Esophagus squamous epithelium (tissue), 5 donors: ENCODE measurements around the gene SPATA12. TPM values are rescaled to one million over a fixed set of nuclear protein-coding genes. Genes with fewer than 3 reads are reported as not detected.

Experiments
- DNase-seq: peaks from one replicate; lab custom pipeline; 2025; lab: John Stamatoyannopoulos, UW
- H3K27ac ChIP-seq, 4 donors: fragments of 200-600 bp; sonication (generic); one replicate each; pipeline ENCODE4 v1.5.1; 2016 to 2019; ENCODE audit warnings: mild to moderate bottlenecking in 1 of 4
- H3K27me3 ChIP-seq, 4 donors: fragments of 200-600 bp; sonication (generic); 1 replicate in 3 of 4; 2 replicates in 1 of 4; pipeline versions ENCODE4 v1.5.1 to v1.6.0; 2017 to 2021; ENCODE audit warnings: antibody characterized with exemption in 1 of 4
- H3K36me3 ChIP-seq, 3 donors: fragments of 200-600 bp; sonication (generic); one replicate each; pipeline ENCODE4 v1.5.1; 2016 to 2019
- H3K4me1 ChIP-seq, 3 donors: fragments of 200-600 bp; sonication (generic); one replicate each; pipeline ENCODE4 v1.5.1; 2017 to 2019
- H3K4me3 ChIP-seq, 4 donors: fragments of 200-600 bp; sonication (generic); 1 replicate in 3 of 4; 2 replicates in 1 of 4; pipeline ENCODE4 v1.5.1; 2016 to 2019; ENCODE audit warnings: mild to moderate bottlenecking in 2 of 4, moderate library complexity in 1 of 4
- H3K9me3 ChIP-seq, 3 donors: fragments of 200-600 bp; sonication (generic); one replicate each; pipeline ENCODE4 v1.5.1; 2016 to 2019
- CTCF ChIP-seq, 6 experiments: fragments of 450-650 bp in 4 of 6; fragments of 200-600 bp in 2 of 6; sonication (generic) in 2 of 6; IDR thresholded peaks; one replicate each; pipeline ENCODE4 v1.5.1; 2016 to 2019; ENCODE audit warnings: antibody characterized with exemption in 6 of 6, mild to moderate bottlenecking in 4 of 6, moderate library complexity in 4 of 6
- POLR2A ChIP-seq, 4 donors: fragments of 450-650 bp; IDR thresholded peaks; one replicate each; pipeline ENCODE4 v1.6.1; 2017; ENCODE audit warnings: antibody characterized with exemption in 4 of 4, mild to moderate bottlenecking in 4 of 4, moderate library complexity in 3 of 4
- WGBS, 2 donors: methylation state at CpG; one replicate each; pipeline ENCODE4 v1.1.5; 2018; 5-methylcytosine and 5-hydroxymethylcytosine counted together
- intact Hi-C: fragments of 100-400 bp; cut with DNase I; formaldehyde crosslinking; loops from one replicate; pipeline ENCODE4 v1.15.0; 2022
- total RNA-seq, 4 donors: library from RNA; depleted of rRNA; stranded (reverse); fragments of >200 nt; gene quantifications; one replicate each; pipeline ENCODE4 v1.1.0, GENCODE V29; 2016
- donor health status: DM: yes; HTN: yes; CAD: no.

SPATA12 gene
- total RNA-seq, 4 donors from 2014 or later, result 0.09 TPM; not detected in 3

GRCh38 chr3:57017459-57017845, 43.0 kb upstream of the SPATA12 start:
- intact Hi-C loops, result no loop called here
- Histone ChIP-seq H3K4me3 (no peak overlapping the region), H3K9me3 (no peaks in the 10 kb centered on the region), H3K36me3 (peaks cover 0 to 22% (median 0%) of the 10 kb centered on the region in 3 donors), H3K27ac (peak overlapping the region in 1 of 4 donors; percentile 28), H3K27me3 (no peaks in the 10 kb centered on the region), H3K4me1 (peaks cover 0 to 23% (median 7%) of the 10 kb centered on the region in 3 donors)
- DNase-seq, result no peak
- WGBS, 2 donors, result 46 to 63% methylated on average over 7 to 8 of the region's 8 CpGs
- TF ChIP-seq CTCF (IDR thresholded peaks at IDR 0.05) (no peak), POLR2A (IDR thresholded peaks at IDR 0.05) (no peak)

- Histone ChIP-seq H3K27me3 (no peaks in the 10 kb centered on the region), H3K27ac (no peak overlapping the region), H3K36me3 (peaks cover 0 to 14% (median 0%) of the 10 kb centered on the region in 3 donors), H3K4me1 (peaks cover 0 to 23% (median 7%) of the 10 kb centered on the region in 3 donors), H3K9me3 (no peaks in the 10 kb centered on the region), H3K4me3 (no peak overlapping the region)
- intact Hi-C loops, result no loop called here
- no peak for DNase-seq
- no peak for TF ChIP-seq CTCF (IDR thresholded peaks at IDR 0.05)
These were observed 42.2 kb upstream of the SPATA12 start for GRCh38 chr3:57018246-57018645.

- Histone ChIP-seq H3K27me3 (no peaks in the 10 kb centered on the region), H3K36me3 (peaks cover 0 to 7% (median 0%) of the 10 kb centered on the region in 3 donors), H3K4me3 (no peak overlapping the region), H3K27ac (no peak overlapping the region), H3K4me1 (peaks cover 0 to 23% (median 7%) of the 10 kb centered on the region in 3 donors), H3K9me3 (no peaks in the 10 kb centered on the region)
- no peak for DNase-seq
- intact Hi-C loops, result no loop called here
- TF ChIP-seq POLR2A (IDR thresholded peaks at IDR 0.05) (no peak), CTCF (IDR thresholded peaks at IDR 0.05) (no peak)
- WGBS, 2 donors, result 79 to 97% methylated on average over 3 of the region's 3 CpGs
These were observed 41.4 kb upstream of the SPATA12 start for GRCh38 chr3:57019057-57019456.

- TF ChIP-seq POLR2A (IDR thresholded peaks at IDR 0.05) (no peak), CTCF (IDR thresholded peaks at IDR 0.05) (no peak)
- H3K27ac ChIP-seq, result no peak overlapping the region
- 57 to 79% methylated on average over 3 of the region's 3 CpGs for WGBS, 2 donors
- peaks cover 0 to 10% (median 0%) of the 10 kb centered on the region in 3 donors for H3K4me1 ChIP-seq
- no peak for DNase-seq
- H3K4me3 ChIP-seq, result no peak overlapping the region
- no peaks in the 10 kb centered on the region for H3K27me3 ChIP-seq
- H3K36me3 ChIP-seq, result peaks cover 0 to 30% (median 0%) of the 10 kb centered on the region in 3 donors
- intact Hi-C loops, result no loop called here
- no peaks in the 10 kb centered on the region for H3K9me3 ChIP-seq
These were observed 35.2 kb upstream of the SPATA12 start for GRCh38 chr3:57025237-57025636.

- no peak for DNase-seq
- no peak overlapping the region for H3K4me3 ChIP-seq
- intact Hi-C loops, result no loop called here
- 0 to 46% methylated on average over 1 to 2 of the region's 2 CpGs for WGBS, 2 donors
- H3K27me3 ChIP-seq, result no peaks in the 10 kb centered on the region
- H3K36me3 ChIP-seq, result peaks cover 0 to 33% (median 0%) of the 10 kb centered on the region in 3 donors
- no peak overlapping the region for H3K27ac ChIP-seq
- TF ChIP-seq CTCF (IDR thresholded peaks at IDR 0.05) (no peak), POLR2A (IDR thresholded peaks at IDR 0.05) (no peak)
- peaks cover 0 to 14% (median 0%) of the 10 kb centered on the region in 3 donors for H3K4me1 ChIP-seq
- H3K9me3 ChIP-seq, result no peaks in the 10 kb centered on the region
These were observed 33.5 kb upstream of the SPATA12 start for GRCh38 chr3:57026944-57027343.
